AG09319 (cell line): Measurements from ENCODE around the gene DGKI.
"Not testable (repeated sequence)": the region's sequence is repeated elsewhere in the genome, so short reads cannot be mapped to it uniquely, and the experiment has no call there.

ENCODE experiments used
- DNase-seq: peaks from one replicate; pipeline ENCODE4 v3.0.0-alpha.2; 2010; ENCODE audit warnings: low read depth; ENCODE audit errors: extremely low read depth
- CTCF ChIP-seq: IDR thresholded peaks from 2 replicates; pipeline ENCODE4 v1.5.1; 2011; ENCODE audit warnings: low read depth, mild to moderate bottlenecking, inconsistent platforms, low read length, moderate library complexity

DGKI gene

GRCh38 chr7:137717811-137718271 lies 128.9 kb downstream of the DGKI start:
- TF ChIP-seq CTCF: no peak
- no peak for DNase-seq

GRCh38 chr7:137717045-137717444 lies 129.7 kb downstream of the DGKI start:
- DNase-seq: no peak
- TF ChIP-seq CTCF: no peak

- DNase-seq: no peak
- TF ChIP-seq CTCF: no peak
Observed at GRCh38 chr7:137716061-137716460, 130.7 kb downstream of the DGKI start.

GRCh38 chr7:137715533-137715932 lies 131.2 kb downstream of the DGKI start:
- DNase-seq: no peak
- TF ChIP-seq CTCF: no peak

GRCh38 chr7:137715121-137715520 lies 131.7 kb downstream of the DGKI start:
- TF ChIP-seq CTCF: no peak
- no peak for DNase-seq

- DNase-seq: not testable (repeated sequence)
Observed at GRCh38 chr7:137706330-137706729, 140.4 kb downstream of the DGKI start.

- no peak for DNase-seq
- no peak for TF ChIP-seq CTCF
Observed at GRCh38 chr7:137704723-137705122, 142.1 kb downstream of the DGKI start.

- no peak for DNase-seq
- no peak for TF ChIP-seq CTCF
Observed at GRCh38 chr7:137703291-137704010, 143.3 kb downstream of the DGKI start.
